Gastrocnemius medialis (tissue), 4 donors: ENCODE results near the gene PDZRN3. TPM values are rescaled to one million over a fixed set of nuclear protein-coding genes. Genes with fewer than 3 reads are reported as not detected.

Experiments used
- ATAC-seq, 2 donors: fragments of 150-250 bp; one replicate each; pipeline ENCODE4 v1.9.1; 2016
- DNase-seq, 2 donors: peaks; one replicate each; pipeline ENCODE4 v3.0.0-alpha.2; 2019
- H3K27ac ChIP-seq, 4 donors: fragments of 200-600 bp; sonication (generic); 1 replicate in 1 of 4; 2 replicates in 3 of 4; pipeline ENCODE4 v1.5.1; 2016 to 2018; ENCODE audit warnings: mild to moderate bottlenecking in 2 of 4, moderate library complexity in 1 of 4
- H3K27me3 ChIP-seq, 3 donors: fragments of 200-600 bp; sonication (generic) in 2 of 3; 1 replicate in 1 of 3; 2 replicates in 2 of 3; pipeline versions ENCODE4 v1.5.1 to v1.6.0; 2016 to 2019; ENCODE audit warnings: mild to moderate bottlenecking in 1 of 3, moderate library complexity in 1 of 3
- H3K36me3 ChIP-seq, 2 donors: fragments of 200-600 bp; sonication (generic) in 1 of 2; one replicate each; pipeline ENCODE4 v1.5.1; 2017 to 2018
- H3K4me1 ChIP-seq, 2 donors: fragments of 200-600 bp; sonication (generic) in 1 of 2; one replicate each; pipeline ENCODE4 v1.5.1; 2016 to 2017; ENCODE audit warnings: mild to moderate bottlenecking in 2 of 2
- H3K4me3 ChIP-seq, 4 donors: fragments of 200-600 bp; sonication (generic) in 3 of 4; 1 replicate in 1 of 4; 2 replicates in 3 of 4; pipeline ENCODE4 v1.5.1; 2016 to 2019; ENCODE audit warnings: mild to moderate bottlenecking in 2 of 4
- H3K9me3 ChIP-seq, 3 donors: fragments of 200-600 bp; sonication (generic) in 2 of 3; 1 replicate in 1 of 3; 2 replicates in 2 of 3; pipeline ENCODE4 v1.5.1; 2016 to 2019
- POLR2A ChIP-seq, 2 donors: fragments of 450-650 bp; IDR thresholded peaks; one replicate each; pipeline ENCODE4 v1.6.1; 2017; ENCODE audit warnings: antibody characterized with exemption in 2 of 2, mild to moderate bottlenecking in 2 of 2, moderate library complexity in 2 of 2
- in situ Hi-C, 4 donors: fragments of 200-750 bp; cut with MboI; loops; one replicate each; pipeline versions ENCODE4 v1.15.0 to v1.8.0; 2017; ENCODE audit warnings: low sequenced_read_pairs in 4 of 4
- intact Hi-C: fragments of 100-400 bp; cut with DNase I; formaldehyde crosslinking; loops from one replicate; pipeline ENCODE4 v1.15.1; 2023; ENCODE audit warnings: low total_unique reads
- total RNA-seq, 4 donors: library from RNA; depleted of rRNA; stranded (reverse); fragments of >200 nt; gene quantifications; one replicate each; pipeline versions ENCODE4 v1.1.0 to v1.2.3, GENCODE V29; 2016
- TF ChIP-seq, protein P1 (sequence below), 5 experiments: fragments of 450-650 bp in 3 of 5; fragments of 200-600 bp in 2 of 5; sonication (generic) in 2 of 5; IDR thresholded peaks in 4 of 5; conservative IDR thresholded peaks in 1 of 5; 1 replicate in 4 of 5; 2 replicates in 1 of 5; pipeline ENCODE4 v1.5.1; 2016 to 2019; ENCODE audit warnings: antibody characterized with exemption in 5 of 5, mild to moderate bottlenecking in 3 of 5, moderate library complexity in 3 of 5

PDZRN3 gene
- total RNA-seq, 4 donors from 2014 or later = 9.1 to 30.3 (median 24.7) TPM

DNA sequence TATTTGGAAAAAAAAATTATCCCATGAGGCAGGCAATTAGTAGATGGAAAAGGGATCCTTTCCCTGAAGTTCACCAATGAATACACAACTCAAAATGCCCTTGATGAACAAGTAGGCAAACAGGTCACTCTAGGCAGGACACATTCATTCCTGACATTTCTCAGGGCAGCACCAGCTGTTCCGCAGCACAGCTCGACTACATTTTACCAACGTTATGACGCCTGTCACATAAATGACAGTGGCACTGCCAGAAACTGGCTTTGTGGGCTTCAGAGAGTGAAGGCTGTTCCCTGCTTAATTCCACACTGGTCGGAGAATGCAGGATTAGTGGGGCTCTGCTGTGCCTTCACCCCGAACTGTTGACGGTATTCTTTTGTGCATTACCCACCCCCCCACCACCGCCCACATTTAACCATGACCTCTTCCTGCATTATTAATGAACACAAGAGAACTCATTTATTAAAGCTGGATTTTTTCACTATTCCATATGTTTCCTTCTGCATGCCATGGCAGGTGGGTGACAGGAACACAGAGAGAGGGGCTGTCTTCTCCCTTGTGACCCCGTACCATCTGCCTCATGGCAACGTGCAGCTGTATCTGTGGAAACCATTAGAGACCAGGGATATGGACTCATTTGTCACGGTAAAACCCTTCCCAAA lies 197.6 kb downstream of the PDZRN3 start:
- Histone ChIP-seq H3K9me3 (no peaks in the 10 kb centered on the region), H3K27me3 (no peaks in the 10 kb centered on the region), H3K4me1 (peaks cover 20 to 32% of the 10 kb centered on the region in 2 donors), H3K4me3 (no peak overlapping the region), H3K27ac (peak overlapping the region in 1 of 4 donors; percentile 28), H3K36me3 (no peaks in the 10 kb centered on the region)
- in situ Hi-C loops = loop anchor here in 1 of 4 donors (5.0 kb wide), 1 partner anchor 325 kb away; no protein-coding TSS in a partner anchor
- no peak for DNase-seq
- TF ChIP-seq, protein P1, sequence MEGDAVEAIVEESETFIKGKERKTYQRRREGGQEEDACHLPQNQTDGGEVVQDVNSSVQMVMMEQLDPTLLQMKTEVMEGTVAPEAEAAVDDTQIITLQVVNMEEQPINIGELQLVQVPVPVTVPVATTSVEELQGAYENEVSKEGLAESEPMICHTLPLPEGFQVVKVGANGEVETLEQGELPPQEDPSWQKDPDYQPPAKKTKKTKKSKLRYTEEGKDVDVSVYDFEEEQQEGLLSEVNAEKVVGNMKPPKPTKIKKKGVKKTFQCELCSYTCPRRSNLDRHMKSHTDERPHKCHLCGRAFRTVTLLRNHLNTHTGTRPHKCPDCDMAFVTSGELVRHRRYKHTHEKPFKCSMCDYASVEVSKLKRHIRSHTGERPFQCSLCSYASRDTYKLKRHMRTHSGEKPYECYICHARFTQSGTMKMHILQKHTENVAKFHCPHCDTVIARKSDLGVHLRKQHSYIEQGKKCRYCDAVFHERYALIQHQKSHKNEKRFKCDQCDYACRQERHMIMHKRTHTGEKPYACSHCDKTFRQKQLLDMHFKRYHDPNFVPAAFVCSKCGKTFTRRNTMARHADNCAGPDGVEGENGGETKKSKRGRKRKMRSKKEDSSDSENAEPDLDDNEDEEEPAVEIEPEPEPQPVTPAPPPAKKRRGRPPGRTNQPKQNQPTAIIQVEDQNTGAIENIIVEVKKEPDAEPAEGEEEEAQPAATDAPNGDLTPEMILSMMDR (IDR thresholded peaks at IDR 0.05 in 4 of 5, conservative IDR thresholded peaks at IDR 0.05 in 1 of 5) = no peak
- no peak for TF ChIP-seq POLR2A (IDR thresholded peaks at IDR 0.05)
- intact Hi-C loops = no loop called here
- peak in 1 of 2 donors; percentile 37 for ATAC-seq

DNA sequence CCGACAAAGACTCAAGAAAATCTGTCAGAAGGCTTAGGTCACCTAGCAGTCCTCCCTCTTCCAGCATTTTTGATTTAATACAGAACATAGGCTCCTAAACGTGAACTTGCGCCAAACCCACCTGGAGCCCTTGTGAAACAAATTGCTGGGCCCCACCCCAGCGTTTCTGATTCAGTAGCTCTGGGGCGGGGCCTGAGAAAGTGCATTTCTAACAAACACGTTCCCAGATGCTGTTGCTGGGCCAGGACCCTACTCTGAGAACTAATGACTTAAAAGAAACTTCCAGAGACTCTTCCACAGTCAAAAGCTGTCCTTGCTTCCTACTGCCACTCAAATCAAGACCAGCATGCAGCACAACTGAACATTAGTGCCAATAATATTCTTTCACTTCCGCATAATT lies 198.1 kb downstream of the PDZRN3 start:
- DNase-seq = no peak
- intact Hi-C loops (no loop called here), in situ Hi-C loops (loop anchor here in 1 of 4 donors (5.0 kb wide), 1 partner anchor 324 kb away; no protein-coding TSS in a partner anchor)
- peaks cover 15 to 32% of the 10 kb centered on the region in 2 donors for H3K4me1 ChIP-seq
- no peaks in the 10 kb centered on the region for H3K27me3 ChIP-seq
- H3K4me3 ChIP-seq = no peak overlapping the region
- H3K27ac ChIP-seq = no peak overlapping the region
- no peaks in the 10 kb centered on the region for H3K36me3 ChIP-seq
- TF ChIP-seq, protein P1 (IDR thresholded peaks at IDR 0.05 in 4 of 5, conservative IDR thresholded peaks at IDR 0.05 in 1 of 5) = no peak
- TF ChIP-seq POLR2A (IDR thresholded peaks at IDR 0.05) = no peak
- ATAC-seq = no peak
- H3K9me3 ChIP-seq = no peaks in the 10 kb centered on the region

DNA sequence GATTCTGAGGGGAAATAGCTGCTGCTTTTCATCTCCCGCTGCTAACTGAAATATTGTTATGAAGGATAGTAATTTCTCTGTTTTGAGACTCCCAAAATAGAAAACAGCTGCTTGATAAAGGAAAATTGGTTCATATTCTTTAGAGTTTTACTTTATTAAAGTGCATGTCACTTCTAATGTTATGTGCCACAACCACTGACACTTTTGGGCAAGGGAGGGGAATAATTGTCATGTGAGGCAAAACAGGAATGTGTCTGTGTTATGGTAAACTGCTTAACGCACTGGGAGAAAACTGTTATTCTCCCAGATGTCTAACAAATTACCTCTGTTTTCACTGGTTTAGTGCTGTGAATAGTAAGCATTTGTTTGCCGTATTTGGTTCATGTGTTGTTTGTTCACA lies 201.6 kb downstream of the PDZRN3 start:
- ATAC-seq (no peak), DNase-seq (no peak)
- intact Hi-C loops (no loop called here), in situ Hi-C loops (no loop called here)
- no peak for TF ChIP-seq POLR2A (IDR thresholded peaks at IDR 0.05)
- TF ChIP-seq, protein P1 (IDR thresholded peaks at IDR 0.05 in 4 of 5, conservative IDR thresholded peaks at IDR 0.05 in 1 of 5) = no peak
- H3K36me3 ChIP-seq = no peaks in the 10 kb centered on the region
- H3K4me1 ChIP-seq = peaks cover 14 to 44% of the 10 kb centered on the region in 2 donors
- no peak overlapping the region for H3K4me3 ChIP-seq
- no peaks in the 10 kb centered on the region for H3K9me3 ChIP-seq
- H3K27me3 ChIP-seq = no peaks in the 10 kb centered on the region
- no peak overlapping the region for H3K27ac ChIP-seq

DNA sequence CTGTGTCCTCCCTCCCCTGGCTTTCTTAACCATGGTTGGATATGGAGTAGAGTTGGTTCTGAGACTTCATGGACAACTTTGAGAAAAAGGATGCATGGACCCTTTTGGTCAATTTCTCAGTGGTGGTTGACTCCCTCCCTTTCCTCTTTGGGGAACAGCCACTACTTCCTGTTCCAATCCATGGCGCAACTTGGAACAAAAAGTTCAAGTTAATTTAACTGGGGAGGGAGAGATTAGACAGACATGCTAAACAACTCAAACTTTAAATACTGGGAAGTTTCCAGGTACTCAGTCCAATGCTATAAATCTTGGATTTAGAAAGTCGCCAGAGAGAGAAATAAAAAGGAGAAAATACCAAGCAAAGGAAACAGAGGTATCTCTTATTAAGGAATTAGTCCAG lies 202.2 kb downstream of the PDZRN3 start:
- H3K27ac ChIP-seq = no peak overlapping the region

More for the DNA sequence above, 202.2 kb downstream of the PDZRN3 start:
- in situ Hi-C loops (no loop called here), intact Hi-C loops (no loop called here)
- TF ChIP-seq, protein P1 (IDR thresholded peaks at IDR 0.05 in 4 of 5, conservative IDR thresholded peaks at IDR 0.05 in 1 of 5) = no peak
- no peak for TF ChIP-seq POLR2A (IDR thresholded peaks at IDR 0.05)
- Histone ChIP-seq H3K4me1 (peaks cover 13 to 41% of the 10 kb centered on the region in 2 donors), H3K36me3 (no peaks in the 10 kb centered on the region), H3K4me3 (no peak overlapping the region), H3K9me3 (no peaks in the 10 kb centered on the region), H3K27me3 (no peaks in the 10 kb centered on the region)
- peak in 1 of 2 donors; percentile 51 for ATAC-seq
- no peak for DNase-seq
